Measurements from ENCODE around the gene SLC2A6. TPM values are rescaled to one million over a fixed set of nuclear protein-coding genes. Genes with fewer than 3 reads are reported as not detected.
A peak's percentile ranks its signal among the peaks of the same experiment; 100 is the strongest.

The SLC2A6 gene
- total and polyA plus RNA-seq, 2 donors from 2014 or later = 2.5 to 5.8 TPM

DNA sequence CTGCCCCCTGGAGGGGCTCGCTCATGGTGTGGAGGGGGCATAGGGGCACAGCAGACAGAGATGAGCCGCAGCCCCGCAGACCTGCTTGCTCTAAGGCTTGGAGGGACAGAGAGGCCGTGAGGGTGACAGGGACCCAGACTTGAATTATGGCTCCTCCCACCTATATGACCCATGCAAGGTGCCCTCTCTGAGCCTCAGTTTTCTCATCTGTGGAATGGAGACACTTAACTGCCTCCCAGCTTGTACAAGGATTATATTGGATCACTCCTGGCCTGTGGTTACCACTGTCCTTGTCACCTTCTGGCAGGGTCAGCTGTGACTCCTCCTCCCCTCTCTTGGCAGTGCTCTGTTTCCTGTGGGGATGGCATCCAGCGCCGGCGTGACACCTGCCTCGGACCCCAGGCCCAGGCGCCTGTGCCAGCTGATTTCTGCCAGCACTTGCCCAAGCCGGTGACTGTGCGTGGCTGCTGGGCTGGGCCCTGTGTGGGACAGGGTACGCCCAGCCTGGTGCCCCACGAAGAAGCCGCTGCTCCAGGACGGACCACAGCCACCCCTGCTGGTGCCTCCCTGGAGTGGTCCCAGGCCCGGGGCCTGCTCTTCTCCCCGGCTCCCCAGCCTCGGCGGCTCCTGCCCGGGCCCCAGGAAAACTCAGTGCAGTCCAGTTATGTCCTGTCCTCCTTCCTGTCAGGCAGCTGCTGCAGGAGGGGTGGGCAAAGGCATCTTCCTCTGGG lies 23.8 kb downstream of the SLC2A6 start:
- Histone ChIP-seq H3K4me1 (ENCODE audit: control insufficient read depth in 2 of 3, insufficient read depth in 2 of 3, low read depth in 1 of 3, low read length in 3 of 3) (no peaks in the 10 kb centered on the region), H3K27ac (ENCODE audit: low read depth in 2 of 2, low read length in 2 of 2) (no peak overlapping the region), H3K4me3 (ENCODE audit: low read length in 3 of 3) (no peak overlapping the region), H3K36me3 (ENCODE audit: control insufficient read depth in 2 of 3, insufficient read depth in 3 of 3, low read length in 3 of 3) (no peaks in the 10 kb centered on the region), H3K9ac (ENCODE audit: low read length in 3 of 3) (no peak overlapping the region), H3K9me3 (ENCODE audit: control insufficient read depth in 2 of 3, insufficient read depth in 1 of 3, low read length in 3 of 3) (no peaks in the 10 kb centered on the region), H3K27me3 (ENCODE audit: control insufficient read depth, insufficient read depth, low read length) (no peaks in the 10 kb centered on the region)
- FAIRE-seq (no peak), DNase-seq (peak in 1 of 5 donors; percentile 71)
- TF ChIP-seq, protein P1, sequence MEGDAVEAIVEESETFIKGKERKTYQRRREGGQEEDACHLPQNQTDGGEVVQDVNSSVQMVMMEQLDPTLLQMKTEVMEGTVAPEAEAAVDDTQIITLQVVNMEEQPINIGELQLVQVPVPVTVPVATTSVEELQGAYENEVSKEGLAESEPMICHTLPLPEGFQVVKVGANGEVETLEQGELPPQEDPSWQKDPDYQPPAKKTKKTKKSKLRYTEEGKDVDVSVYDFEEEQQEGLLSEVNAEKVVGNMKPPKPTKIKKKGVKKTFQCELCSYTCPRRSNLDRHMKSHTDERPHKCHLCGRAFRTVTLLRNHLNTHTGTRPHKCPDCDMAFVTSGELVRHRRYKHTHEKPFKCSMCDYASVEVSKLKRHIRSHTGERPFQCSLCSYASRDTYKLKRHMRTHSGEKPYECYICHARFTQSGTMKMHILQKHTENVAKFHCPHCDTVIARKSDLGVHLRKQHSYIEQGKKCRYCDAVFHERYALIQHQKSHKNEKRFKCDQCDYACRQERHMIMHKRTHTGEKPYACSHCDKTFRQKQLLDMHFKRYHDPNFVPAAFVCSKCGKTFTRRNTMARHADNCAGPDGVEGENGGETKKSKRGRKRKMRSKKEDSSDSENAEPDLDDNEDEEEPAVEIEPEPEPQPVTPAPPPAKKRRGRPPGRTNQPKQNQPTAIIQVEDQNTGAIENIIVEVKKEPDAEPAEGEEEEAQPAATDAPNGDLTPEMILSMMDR (IDR thresholded peaks at IDR 0.05; ENCODE audit: borderline replicate concordance, extremely low read depth, insufficient read depth) = no peak
- intact Hi-C loops (cut with DNase I) = no loop called here

DNA sequence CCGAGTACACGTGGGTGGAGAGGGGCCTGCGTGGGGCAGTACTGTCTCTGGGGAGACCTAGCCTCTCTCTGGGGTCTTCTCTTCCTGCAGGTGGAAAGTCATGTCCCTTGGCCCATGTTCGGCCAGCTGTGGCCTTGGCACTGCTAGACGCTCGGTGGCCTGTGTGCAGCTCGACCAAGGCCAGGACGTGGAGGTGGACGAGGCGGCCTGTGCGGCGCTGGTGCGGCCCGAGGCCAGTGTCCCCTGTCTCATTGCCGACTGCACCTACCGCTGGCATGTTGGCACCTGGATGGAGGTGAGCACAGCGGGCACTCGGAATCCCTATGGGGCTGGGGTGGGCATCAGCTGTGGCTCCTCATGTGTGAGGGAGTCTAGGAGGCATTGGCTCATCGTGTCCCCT lies 24.6 kb downstream of the SLC2A6 start:
- no peaks in the 10 kb centered on the region for H3K27me3 ChIP-seq (ENCODE audit: control insufficient read depth, insufficient read depth, low read length)
- no peaks in the 10 kb centered on the region for H3K36me3 ChIP-seq (ENCODE audit: control insufficient read depth in 2 of 3, insufficient read depth in 3 of 3, low read length in 3 of 3)
- FAIRE-seq (no peak), DNase-seq (peak in 1 of 5 donors; percentile 70)
- no peak overlapping the region for H3K4me3 ChIP-seq (ENCODE audit: low read length in 3 of 3)
- no peak overlapping the region for H3K9ac ChIP-seq (ENCODE audit: low read length in 3 of 3)
- intact Hi-C loops (cut with DNase I) = no loop called here
- TF ChIP-seq, protein P1 (IDR thresholded peaks at IDR 0.05; ENCODE audit: borderline replicate concordance, extremely low read depth, insufficient read depth) = no peak
- H3K27ac ChIP-seq (ENCODE audit: low read depth in 2 of 2, low read length in 2 of 2) = no peak overlapping the region
- H3K4me1 ChIP-seq (ENCODE audit: control insufficient read depth in 2 of 3, insufficient read depth in 2 of 3, low read depth in 1 of 3, low read length in 3 of 3) = peaks cover 0 to 2% (median 0%) of the 10 kb centered on the region in 3 donors
- no peaks in the 10 kb centered on the region for H3K9me3 ChIP-seq (ENCODE audit: control insufficient read depth in 2 of 3, insufficient read depth in 1 of 3, low read length in 3 of 3)

DNA sequence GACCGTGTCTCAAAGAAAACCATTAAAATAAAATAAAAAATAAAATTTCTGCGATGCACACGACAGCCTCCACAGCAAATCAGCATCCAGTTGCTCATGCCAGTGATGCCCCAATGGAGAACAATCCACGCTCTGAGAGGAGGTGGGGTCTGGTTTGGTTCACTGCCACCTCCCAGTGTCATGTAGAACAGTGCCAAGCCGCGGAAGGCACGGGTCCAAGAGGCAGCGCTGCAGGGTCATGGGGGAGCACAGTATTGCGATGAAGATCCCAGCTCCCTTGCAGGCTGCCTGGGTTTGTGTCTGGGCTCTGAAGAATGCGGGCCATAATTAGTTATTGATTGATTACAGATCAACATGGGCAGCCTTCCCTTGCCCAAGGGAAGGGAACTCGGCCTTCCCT lies 25.2 kb downstream of the SLC2A6 start:
- no peak for DNase-seq
- H3K36me3 ChIP-seq (ENCODE audit: control insufficient read depth in 2 of 3, insufficient read depth in 3 of 3, low read length in 3 of 3) = no peaks in the 10 kb centered on the region
- no peak overlapping the region for H3K4me3 ChIP-seq (ENCODE audit: low read length in 3 of 3)
- no peak overlapping the region for H3K9ac ChIP-seq (ENCODE audit: low read length in 3 of 3)
- TF ChIP-seq, protein P1 (IDR thresholded peaks at IDR 0.05; ENCODE audit: borderline replicate concordance, extremely low read depth, insufficient read depth) = no peak
- no peak for FAIRE-seq
- H3K4me1 ChIP-seq (ENCODE audit: control insufficient read depth in 2 of 3, insufficient read depth in 2 of 3, low read depth in 1 of 3, low read length in 3 of 3) = peaks cover 0 to 5% (median 0%) of the 10 kb centered on the region in 3 donors
- intact Hi-C loops (cut with DNase I) = no loop called here
- H3K27ac ChIP-seq (ENCODE audit: low read depth in 2 of 2, low read length in 2 of 2) = no peak overlapping the region
- H3K9me3 ChIP-seq (ENCODE audit: control insufficient read depth in 2 of 3, insufficient read depth in 1 of 3, low read length in 3 of 3) = no peaks in the 10 kb centered on the region
- H3K27me3 ChIP-seq (ENCODE audit: control insufficient read depth, insufficient read depth, low read length) = no peaks in the 10 kb centered on the region

Data from kidney (tissue), 14 donors.